Measurements from ENCODE around the gene SLC44A5.
"Not testable (repeated sequence)": the region's sequence is repeated elsewhere in the genome, so short reads cannot be mapped to it uniquely, and the experiment has no call there.

Gene SLC44A5

DNA sequence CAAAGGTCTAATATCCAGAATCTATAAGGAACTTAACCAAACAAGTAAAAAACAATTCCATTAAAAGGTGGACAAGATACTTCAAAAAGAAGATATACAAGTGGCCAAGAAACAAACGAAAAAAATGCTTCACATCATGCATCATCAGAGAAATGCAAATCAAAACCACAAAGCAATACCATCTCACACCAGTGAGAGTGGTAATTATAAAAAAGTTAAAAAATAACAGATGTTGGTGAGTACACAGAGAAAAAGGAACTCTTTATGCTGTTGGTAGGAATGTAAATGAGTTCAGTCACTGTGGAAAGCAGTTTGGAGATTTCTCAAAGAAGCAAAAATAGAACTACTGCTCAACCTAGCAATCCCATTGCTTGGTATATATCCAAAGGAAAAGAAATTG is 218.6 kb downstream of the SLC44A5 start:
- H3K4me3 ChIP-seq (ENCODE audit: low read depth, low read length), result no peak overlapping the region

DNA sequence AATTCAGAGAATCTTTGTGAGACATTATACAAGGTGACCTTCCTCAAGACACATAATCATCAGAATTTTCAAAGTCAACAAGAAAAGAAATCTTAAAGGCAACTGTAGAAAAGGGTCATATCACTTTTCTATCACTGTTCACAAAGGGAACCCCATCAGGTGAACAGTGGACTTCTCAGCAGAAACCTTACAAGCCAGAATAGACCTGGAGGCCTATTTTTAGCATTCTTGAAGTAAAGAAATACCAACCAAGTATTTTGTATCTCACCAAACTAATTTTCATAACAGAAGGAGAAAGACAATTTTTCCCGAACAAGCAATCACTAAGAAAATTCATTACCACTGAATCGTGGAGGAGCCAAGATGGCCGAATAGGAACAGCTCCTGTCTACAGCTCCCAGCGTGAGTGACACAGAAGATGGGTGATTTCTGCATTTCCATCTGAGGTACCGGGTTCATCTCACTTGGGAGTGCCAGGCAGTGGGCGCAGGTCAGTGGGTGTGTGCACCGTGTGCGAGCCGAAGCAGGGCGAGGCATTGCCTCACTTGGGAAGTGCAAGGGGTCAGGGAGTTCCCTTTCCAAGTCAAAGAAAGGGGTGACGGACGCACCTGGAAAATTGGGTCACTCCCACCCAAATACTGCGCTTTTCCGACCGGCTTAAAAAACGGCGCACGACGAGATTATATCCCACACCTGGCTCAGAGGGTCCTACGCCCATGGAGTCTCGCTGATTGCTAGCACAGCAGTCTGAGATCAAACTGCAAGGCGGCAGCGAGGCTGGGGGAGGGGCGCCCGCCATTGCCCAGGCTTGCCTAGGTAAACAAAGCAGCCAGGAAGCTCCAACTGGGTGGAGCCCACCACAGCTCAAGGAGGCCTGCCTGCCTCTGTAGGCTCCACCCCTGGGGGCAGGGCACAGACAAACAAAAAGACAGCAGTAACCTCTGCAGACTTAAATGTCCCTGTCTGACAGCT is 235.2 kb downstream of the SLC44A5 start:
- H3K4me3 ChIP-seq (ENCODE audit: low read depth, low read length), result not testable (repeated sequence)

- H3K4me3 ChIP-seq (ENCODE audit: low read depth, low read length), result no peak overlapping the region
These were observed 237.3 kb downstream of the SLC44A5 start for GRCh38 chr1:75373542-75374159.

- H3K4me3 ChIP-seq (ENCODE audit: low read depth, low read length), result no peak overlapping the region
These were observed 244.3 kb downstream of the SLC44A5 start for GRCh38 chr1:75366595-75366994.

DNA sequence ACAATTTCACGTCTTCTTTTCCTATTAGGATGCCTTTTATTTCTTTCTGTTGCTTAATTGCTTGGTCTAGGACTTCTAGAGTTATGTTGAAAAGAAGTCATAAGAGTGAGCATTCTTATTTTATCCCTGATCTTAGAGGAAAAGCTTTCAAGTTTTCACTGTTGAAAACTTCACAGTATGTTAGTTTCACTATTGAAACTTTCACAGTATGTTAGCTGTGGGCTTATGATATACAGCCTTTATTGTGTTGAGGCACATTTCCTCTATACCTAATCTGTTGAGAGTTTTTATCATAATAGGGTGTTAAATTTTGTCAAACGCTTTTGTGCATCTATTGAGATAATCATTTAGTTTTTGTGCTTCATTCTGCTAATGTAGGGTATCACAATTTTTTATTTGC is 249.7 kb downstream of the SLC44A5 start:
- no peak overlapping the region for H3K4me3 ChIP-seq (ENCODE audit: low read depth, low read length)

DNA sequence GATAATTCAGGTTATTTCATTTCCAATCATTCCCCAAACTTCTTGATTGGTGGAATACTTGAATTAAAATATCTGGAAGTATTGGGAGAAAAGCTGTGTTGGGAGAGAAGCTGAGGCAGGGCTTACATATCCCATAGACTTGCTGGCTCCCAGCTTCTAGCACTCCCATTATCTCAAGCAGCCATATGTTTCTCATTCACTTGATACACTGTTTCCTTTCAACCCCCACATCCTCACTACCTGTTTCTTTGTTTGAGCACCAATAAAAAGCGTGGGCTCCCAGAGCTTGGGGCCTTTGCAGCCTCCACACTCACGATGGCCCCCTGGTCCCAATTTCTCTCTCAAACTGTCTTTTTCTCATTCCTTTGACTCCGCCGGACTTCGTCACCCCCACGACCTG is 256.6 kb downstream of the SLC44A5 start:
- not testable (repeated sequence) for H3K4me3 ChIP-seq (ENCODE audit: low read depth, low read length)

- no peak overlapping the region for H3K4me3 ChIP-seq (ENCODE audit: low read depth, low read length)
These were observed 257.9 kb downstream of the SLC44A5 start for GRCh38 chr1:75353051-75353450.

- no peak overlapping the region for H3K4me3 ChIP-seq (ENCODE audit: low read depth, low read length)
These were observed 265.2 kb downstream of the SLC44A5 start for GRCh38 chr1:75345538-75346292.

DNA sequence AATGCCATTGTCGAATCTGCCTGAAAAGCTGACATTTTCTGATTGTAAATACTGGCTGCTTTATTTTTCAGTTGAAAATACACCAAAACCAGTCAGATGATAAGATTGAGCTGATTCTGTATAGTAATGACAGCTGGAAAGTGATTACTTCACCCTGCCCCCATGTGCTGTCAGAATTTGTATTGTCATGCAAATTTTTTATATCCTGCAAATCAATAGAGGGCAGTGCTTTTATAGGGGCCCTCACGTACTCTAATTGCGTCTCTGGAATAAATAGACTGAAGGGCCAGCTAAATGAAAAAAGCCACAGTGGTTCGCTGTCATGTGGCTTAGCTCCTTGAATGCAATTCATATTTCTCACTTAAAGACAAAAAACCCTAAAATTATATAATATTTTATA is 268.1 kb downstream of the SLC44A5 start:
- H3K4me3 ChIP-seq (ENCODE audit: low read depth, low read length), result no peak overlapping the region

DNA sequence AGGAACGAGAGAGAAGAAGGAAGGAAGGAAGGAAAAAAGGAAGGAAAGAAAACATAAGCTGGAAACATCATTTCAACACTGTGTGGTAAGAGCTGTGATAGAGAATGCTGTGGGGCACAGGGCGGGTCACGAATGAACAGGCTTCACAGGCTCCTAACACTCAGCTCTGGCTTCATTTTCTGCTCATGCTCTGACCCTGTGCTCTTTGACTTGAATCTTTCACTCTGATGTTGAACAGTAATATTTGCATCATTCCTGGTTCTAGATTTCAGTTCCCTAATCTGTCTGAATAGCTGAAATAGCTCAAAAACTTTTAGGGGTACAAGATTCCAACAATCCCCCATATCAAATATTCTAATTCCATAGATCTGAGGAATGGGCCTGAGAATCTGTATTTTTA is 269.4 kb downstream of the SLC44A5 start:
- no peak overlapping the region for H3K4me3 ChIP-seq (ENCODE audit: low read depth, low read length)

GRCh38 chr1:75338616-75339483 is 272.1 kb downstream of the SLC44A5 start:
- no peak overlapping the region for H3K4me3 ChIP-seq (ENCODE audit: low read depth, low read length)

DNA sequence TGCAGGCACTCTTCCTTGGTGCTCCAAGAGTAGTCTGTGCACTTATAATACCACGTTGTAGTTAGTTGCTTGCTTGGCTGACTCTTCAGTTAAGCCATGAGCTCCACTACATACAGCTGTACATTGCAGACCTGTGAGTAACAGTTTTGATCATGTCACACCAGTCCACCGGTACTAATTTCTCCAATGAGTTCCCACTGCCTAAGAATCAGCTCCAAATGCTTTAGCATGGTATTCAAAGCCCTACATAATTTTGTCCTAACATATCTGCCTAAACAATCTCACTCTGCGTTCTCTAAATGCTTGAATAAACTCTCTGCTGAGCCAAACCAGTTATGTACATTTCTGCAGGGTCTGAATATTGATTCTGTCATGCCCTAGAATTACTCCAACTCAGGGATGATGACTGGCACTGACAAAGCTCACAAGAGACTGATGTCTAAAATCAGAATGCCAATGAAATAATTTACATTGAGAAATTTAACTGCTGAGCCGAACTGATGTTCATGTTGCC is 276.0 kb downstream of the SLC44A5 start:
- no peak overlapping the region for H3K4me3 ChIP-seq (ENCODE audit: low read depth, low read length)

DNA sequence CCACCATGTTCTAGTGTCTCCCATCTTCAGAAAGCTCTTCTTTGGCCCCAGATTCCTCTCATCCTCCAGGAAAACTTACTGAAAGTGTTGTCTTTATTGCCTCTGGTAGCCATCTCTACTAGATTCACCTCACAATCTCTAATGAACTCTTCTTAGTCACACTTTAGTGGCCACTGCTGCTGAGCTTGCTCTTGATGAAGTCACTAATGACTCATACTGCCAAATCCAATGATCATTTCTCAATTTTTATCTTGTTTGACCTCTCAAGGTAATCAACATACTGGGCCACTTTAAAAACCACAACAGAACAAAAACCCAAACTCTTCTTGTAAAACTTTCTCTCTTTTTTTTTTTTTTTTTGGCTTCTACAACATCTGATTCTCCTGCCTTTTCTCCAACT is 280.3 kb downstream of the SLC44A5 start:
- H3K4me3 ChIP-seq (ENCODE audit: low read depth, low read length), result no peak overlapping the region

DNA sequence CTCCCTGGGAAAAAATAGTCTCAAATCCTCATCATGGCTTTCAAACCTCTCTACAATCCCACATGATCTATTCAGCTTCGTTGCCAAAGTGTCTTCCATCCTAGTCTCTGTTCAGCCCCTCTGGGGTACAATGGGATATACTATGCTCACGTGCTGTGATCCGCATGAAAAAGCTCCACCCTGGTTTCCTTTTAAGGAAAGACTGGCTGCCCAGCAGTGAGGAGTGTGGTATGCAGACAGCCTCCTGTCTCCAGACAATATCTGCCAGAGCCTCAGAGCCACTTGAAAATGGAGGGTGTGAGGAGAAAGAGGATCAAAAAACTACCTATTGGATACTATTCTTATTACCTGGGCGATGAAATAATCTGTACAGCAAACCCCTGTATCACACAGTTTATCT is 282.2 kb downstream of the SLC44A5 start:
- no peak overlapping the region for H3K4me3 ChIP-seq (ENCODE audit: low read depth, low read length)

- H3K4me3 ChIP-seq (ENCODE audit: low read depth, low read length), result no peak overlapping the region
These were observed 283.5 kb downstream of the SLC44A5 start for GRCh38 chr1:75327395-75327794.

DNA sequence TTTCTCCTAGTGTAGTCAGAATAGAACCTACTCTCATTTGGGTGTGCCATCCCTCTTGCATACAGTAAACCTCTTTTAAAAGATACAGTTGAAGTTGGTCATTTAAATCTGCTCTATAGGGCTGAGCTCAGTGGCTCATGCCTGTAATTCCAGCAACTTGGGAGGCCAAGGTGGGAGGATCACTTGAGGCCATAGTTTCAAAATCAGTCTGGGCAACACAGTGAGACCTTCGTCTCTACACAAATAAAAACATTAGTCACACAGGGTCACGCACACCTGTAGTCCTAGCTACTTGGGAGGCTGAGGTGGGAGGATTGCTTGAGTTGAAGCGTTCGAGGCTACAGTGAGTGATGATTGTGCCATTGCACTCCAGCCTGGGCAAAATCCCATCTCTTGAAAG is 292.9 kb downstream of the SLC44A5 start:
- no peak overlapping the region for H3K4me3 ChIP-seq (ENCODE audit: low read depth, low read length)

GRCh38 chr1:75316230-75316629 is 294.7 kb downstream of the SLC44A5 start:
- H3K4me3 ChIP-seq (ENCODE audit: low read depth, low read length), result no peak overlapping the region

DNA sequence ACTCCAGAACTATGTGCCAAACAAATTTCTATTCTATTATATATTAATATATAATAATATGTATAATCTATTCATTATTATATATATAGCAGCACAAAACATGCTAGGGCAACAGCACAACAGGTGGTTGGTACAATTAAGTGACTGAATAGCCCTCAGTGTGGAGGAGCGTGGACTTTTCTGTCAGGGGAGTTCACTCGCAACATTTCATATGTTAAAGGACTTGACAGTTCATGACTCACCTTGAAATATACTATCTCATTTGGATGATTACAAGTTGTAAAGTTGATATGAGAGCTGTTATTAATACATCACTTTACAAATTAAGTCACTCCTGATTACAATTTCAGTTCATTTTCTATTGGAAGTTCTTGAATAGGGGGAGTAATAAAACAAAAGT is 298.3 kb downstream of the SLC44A5 start:
- H3K4me3 ChIP-seq (ENCODE audit: low read depth, low read length), result no peak overlapping the region

DNA sequence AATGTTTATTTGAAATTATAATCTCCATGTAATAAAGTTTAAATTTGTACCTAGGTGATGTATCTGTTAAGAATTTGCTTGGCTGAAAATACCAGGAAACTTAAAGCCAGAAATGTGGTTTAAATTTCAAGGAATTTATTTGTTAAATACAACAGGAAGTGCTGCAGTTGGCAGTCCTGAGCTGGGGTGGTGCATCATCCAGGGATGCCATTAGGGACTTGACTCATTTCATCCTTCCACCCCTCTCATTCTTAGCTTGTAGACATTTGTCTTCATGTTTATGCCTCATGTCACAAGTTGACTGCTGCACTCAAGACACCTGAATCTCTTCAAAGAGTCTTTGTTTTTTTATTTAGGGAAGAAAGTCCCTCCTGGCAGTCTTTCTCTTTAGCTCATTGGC is 300.8 kb downstream of the SLC44A5 start:
- H3K4me3 ChIP-seq (ENCODE audit: low read depth, low read length), result no peak overlapping the region

GRCh38 chr1:75308365-75308764 is 302.5 kb downstream of the SLC44A5 start:
- H3K4me3 ChIP-seq (ENCODE audit: low read depth, low read length), result no peak overlapping the region
